Testis (tissue), 3 donors: ENCODE results near the gene ARSA. TPM values are rescaled to one million over a fixed set of nuclear protein-coding genes. Genes with fewer than 3 reads are reported as not detected.

Source experiments
- DNase-seq: peaks from one replicate; pipeline ENCODE4 v3.0.0-alpha.2; 2019
- H3K27ac ChIP-seq, 2 donors: fragments of 200-600 bp; sonication (generic); one replicate each; pipeline ENCODE4 v1.5.1; 2019
- H3K27me3 ChIP-seq: fragments of 200-600 bp; sonication (generic); one replicate; pipeline ENCODE4 v1.5.1; 2019
- H3K36me3 ChIP-seq: fragments of 200-600 bp; sonication (generic); one replicate; pipeline ENCODE4 v1.5.1; 2017; ENCODE audit warnings: low read depth; ENCODE audit errors: missing control alignments
- H3K4me1 ChIP-seq: fragments of 200-600 bp; sonication (generic); one replicate; pipeline ENCODE4 v1.5.1; 2019
- H3K4me3 ChIP-seq, 2 donors: fragments of 200-600 bp; sonication (generic); one replicate each; pipeline ENCODE4 v1.5.1; 2017 to 2019
- H3K9me3 ChIP-seq: fragments of 200-600 bp; sonication (generic); one replicate; pipeline ENCODE4 v1.5.1; 2017
- POLR2A ChIP-seq: fragments of 450-650 bp; IDR thresholded peaks from one replicate; pipeline ENCODE4 v1.6.1; 2017; ENCODE audit warnings: antibody characterized with exemption, mild to moderate bottlenecking, moderate library complexity
- WGBS, 2 donors: methylation state at CpG; one replicate each; pipeline ENCODE4 v1.1.5; 2018; 5-methylcytosine and 5-hydroxymethylcytosine counted together
- intact Hi-C: fragments of 100-400 bp; cut with DNase I; formaldehyde crosslinking; loops from one replicate; pipeline ENCODE4 v1.15.1; 2023; ENCODE audit warnings: low total_unique reads
- polyA plus RNA-seq: library from polyadenylated mRNA; stranded (reverse); fragments of 350-450 nt; fragmentation: Illumina TruSeq; extraction: RNeasy Lipid Tissue Mini Kit (QIAGEN cat#74804); gene quantifications from one replicate; pipeline ENCODE4 v1.2.3, GENCODE V29; 2014; ENCODE audit warnings: low read depth, low replicate concordance; ENCODE audit not compliant: insufficient read depth
- total RNA-seq, 2 donors: library from RNA; depleted of rRNA; stranded (reverse); fragments of >200 nt; gene quantifications; one replicate each; pipeline ENCODE4 v1.2.3, GENCODE V29; 2016
- TF ChIP-seq, protein P1 (sequence below), 3 experiments: fragments of 450-650 bp in 2 of 3; fragments of 200-600 bp in 1 of 3; sonication (generic) in 1 of 3; IDR thresholded peaks; one replicate each; pipeline ENCODE4 v1.5.1; 2016 to 2019; ENCODE audit warnings: antibody characterized with exemption in 3 of 3, mild to moderate bottlenecking in 2 of 3, moderate library complexity in 1 of 3

Gene ARSA
- total and polyA plus RNA-seq, 3 donors from 2014 or later: 60.9 to 95.9 (median 73.5) TPM

DNA sequence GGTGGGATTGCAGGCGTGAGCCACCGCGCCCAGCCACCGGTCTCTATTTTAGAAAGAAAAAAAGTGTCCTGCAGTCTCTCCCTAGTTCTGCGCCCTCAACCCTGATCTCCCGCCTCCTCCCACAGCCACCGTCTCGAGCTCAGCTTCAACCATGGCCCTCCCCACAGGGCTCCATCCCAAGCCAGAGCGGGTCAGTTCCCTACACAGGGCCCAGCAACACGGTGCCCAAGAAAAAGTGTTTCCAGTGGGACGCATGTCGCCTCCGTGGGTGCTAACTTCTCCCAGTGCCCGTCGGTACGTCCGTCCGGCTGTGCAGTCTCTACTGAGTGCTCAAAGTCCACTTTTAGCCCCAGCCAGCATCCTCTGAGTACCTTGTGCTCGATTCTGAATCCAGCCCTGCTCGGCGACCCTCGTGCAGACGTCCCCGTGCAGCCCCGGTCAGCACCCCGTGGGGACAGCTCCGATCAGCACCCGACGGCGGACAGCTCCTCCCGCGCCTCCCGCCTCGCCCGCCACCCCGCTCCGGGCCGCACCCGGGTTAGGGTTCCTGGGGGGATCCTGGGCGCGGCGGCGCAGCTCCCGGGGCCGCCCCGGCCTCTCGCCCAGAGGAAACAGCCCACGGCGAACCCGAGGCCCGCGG lies 28.0 kb downstream of the ARSA start:
- no peaks in the 10 kb centered on the region for H3K27me3 ChIP-seq
- no peaks in the 10 kb centered on the region for H3K36me3 ChIP-seq
- intact Hi-C loops: no loop called here
- WGBS, 2 donors: 12 to 37% methylated on average over 14 to 52 of the region's 52 CpGs
- DNase-seq: peak; percentile 70
- peak overlapping the region; percentile 20 to 44 for H3K4me3 ChIP-seq
- no peak overlapping the region for H3K27ac ChIP-seq
- H3K4me1 ChIP-seq: peaks cover 11% of the 10 kb centered on the region
- H3K9me3 ChIP-seq: no peaks in the 10 kb centered on the region
- TF ChIP-seq, protein P1, sequence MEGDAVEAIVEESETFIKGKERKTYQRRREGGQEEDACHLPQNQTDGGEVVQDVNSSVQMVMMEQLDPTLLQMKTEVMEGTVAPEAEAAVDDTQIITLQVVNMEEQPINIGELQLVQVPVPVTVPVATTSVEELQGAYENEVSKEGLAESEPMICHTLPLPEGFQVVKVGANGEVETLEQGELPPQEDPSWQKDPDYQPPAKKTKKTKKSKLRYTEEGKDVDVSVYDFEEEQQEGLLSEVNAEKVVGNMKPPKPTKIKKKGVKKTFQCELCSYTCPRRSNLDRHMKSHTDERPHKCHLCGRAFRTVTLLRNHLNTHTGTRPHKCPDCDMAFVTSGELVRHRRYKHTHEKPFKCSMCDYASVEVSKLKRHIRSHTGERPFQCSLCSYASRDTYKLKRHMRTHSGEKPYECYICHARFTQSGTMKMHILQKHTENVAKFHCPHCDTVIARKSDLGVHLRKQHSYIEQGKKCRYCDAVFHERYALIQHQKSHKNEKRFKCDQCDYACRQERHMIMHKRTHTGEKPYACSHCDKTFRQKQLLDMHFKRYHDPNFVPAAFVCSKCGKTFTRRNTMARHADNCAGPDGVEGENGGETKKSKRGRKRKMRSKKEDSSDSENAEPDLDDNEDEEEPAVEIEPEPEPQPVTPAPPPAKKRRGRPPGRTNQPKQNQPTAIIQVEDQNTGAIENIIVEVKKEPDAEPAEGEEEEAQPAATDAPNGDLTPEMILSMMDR (IDR thresholded peaks at IDR 0.05): no peak
- TF ChIP-seq POLR2A: no peak

DNA sequence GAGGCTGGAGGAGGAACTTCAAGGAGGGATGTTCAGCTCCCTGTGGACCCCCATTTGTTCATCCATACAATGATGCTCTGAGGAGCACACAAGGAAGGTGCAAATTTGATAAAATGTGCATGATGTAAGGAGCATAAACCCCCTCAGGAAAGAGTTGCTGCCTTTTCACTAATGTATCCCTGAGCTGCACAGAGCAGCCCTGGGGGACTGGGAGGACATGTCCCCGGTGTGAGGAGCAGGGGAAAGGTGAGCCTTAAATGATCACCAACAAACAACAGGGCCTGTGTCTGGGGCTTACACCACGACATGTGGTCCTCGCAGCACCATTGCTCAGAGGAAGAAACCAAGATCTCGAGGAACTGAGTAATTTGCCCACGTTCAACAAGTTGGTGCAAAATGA lies 30.9 kb downstream of the ARSA start:
- H3K4me1 ChIP-seq: peaks cover 11% of the 10 kb centered on the region
- no peaks in the 10 kb centered on the region for H3K36me3 ChIP-seq

DNA sequence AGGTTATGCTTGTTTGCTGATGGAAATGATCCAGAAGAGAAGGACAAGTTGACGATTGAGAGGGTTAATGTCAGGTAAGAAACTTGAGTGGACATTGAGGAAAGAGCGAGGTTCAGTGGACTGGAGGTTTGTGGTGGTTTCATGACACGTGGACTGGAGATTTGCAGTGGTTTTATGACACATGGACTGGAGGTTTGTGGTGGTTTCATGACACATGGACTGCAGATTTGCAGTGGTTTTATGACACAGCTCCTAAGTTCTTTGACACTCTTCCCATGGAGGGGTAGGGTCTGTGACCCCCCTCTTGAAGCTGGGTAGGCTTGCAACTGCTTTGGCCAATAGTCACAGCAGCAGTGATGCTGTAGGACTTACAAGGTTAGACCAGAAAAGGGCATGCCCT lies 32.8 kb downstream of the ARSA start:
- Histone ChIP-seq H3K9me3 (no peaks in the 10 kb centered on the region), H3K4me3 (no peak overlapping the region), H3K36me3 (no peaks in the 10 kb centered on the region), H3K27me3 (no peaks in the 10 kb centered on the region), H3K27ac (no peak overlapping the region), H3K4me1 (peaks cover 4% of the 10 kb centered on the region)
- no peak for DNase-seq
- TF ChIP-seq, protein P1 (IDR thresholded peaks at IDR 0.05): no peak
- TF ChIP-seq POLR2A: no peak
- 88 to 94% methylated on average over 3 of the region's 3 CpGs for WGBS, 2 donors
- intact Hi-C loops: no loop called here

More for the DNA sequence above, 30.9 kb downstream of the ARSA start:
- intact Hi-C loops: no loop called here
- Histone ChIP-seq H3K4me3 (no peak overlapping the region), H3K27ac (no peak overlapping the region), H3K9me3 (no peaks in the 10 kb centered on the region), H3K27me3 (no peaks in the 10 kb centered on the region)
- WGBS, 2 donors: 91 to 94% methylated on average over 5 of the region's 5 CpGs
- no peak for TF ChIP-seq POLR2A
- TF ChIP-seq, protein P1 (IDR thresholded peaks at IDR 0.05): no peak
- DNase-seq: no peak

DNA sequence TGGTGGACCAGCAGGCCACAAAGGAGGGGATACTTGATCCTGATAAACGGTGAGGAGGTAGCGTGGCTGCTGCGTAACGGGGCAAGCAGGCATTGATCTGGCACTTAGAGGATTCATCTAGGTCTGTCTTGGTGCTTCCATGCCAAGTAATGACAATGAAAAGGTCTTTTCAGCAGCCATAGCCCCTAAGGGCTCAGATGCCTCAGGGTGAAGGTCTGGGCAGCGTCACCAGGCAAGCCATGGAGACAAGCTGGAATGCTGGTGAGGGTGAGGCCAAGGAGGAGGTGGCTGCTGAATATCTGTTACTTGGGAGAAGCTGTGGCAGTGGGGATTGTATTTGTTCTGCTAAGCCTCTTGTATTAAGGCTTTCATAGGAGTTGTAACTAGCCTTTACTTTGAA lies 40.5 kb downstream of the ARSA start:
- WGBS, 2 donors: 94 to 96% methylated on average over 5 of the region's 5 CpGs
- intact Hi-C loops: no loop called here
- TF ChIP-seq POLR2A: no peak
- TF ChIP-seq, protein P1 (IDR thresholded peaks at IDR 0.05): no peak

DNA sequence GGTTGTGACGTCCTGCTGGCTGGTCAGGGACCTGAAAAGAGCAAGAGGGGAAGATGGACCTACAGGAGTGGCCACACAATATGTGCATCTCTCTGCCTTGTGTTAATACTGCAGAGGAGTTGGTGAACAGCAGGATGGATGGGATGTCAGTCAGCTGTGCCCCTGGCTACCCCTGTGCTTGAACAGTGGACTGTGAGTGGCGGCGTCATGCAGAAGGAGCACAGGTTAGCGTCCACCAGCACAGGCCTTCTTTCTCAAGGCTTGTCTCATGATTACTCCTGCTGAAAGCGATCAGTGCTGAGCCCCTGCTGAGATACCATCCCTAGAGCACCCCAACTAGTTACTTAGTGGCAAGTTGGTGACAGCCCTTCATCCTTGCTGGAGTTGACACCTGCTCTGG lies 41.5 kb downstream of the ARSA start:
- no peak overlapping the region for H3K27ac ChIP-seq
- H3K36me3 ChIP-seq: no peaks in the 10 kb centered on the region
- no peaks in the 10 kb centered on the region for H3K9me3 ChIP-seq
- H3K27me3 ChIP-seq: no peaks in the 10 kb centered on the region
- DNase-seq: no peak
- no peak overlapping the region for H3K4me3 ChIP-seq
- no peak for TF ChIP-seq POLR2A
- TF ChIP-seq, protein P1 (IDR thresholded peaks at IDR 0.05): no peak
- H3K4me1 ChIP-seq: peaks cover 11% of the 10 kb centered on the region
- WGBS, 2 donors: 72 to 92% methylated on average over 5 of the region's 5 CpGs
- intact Hi-C loops: no loop called here

More for the DNA sequence above, 40.5 kb downstream of the ARSA start:
- Histone ChIP-seq H3K4me3 (no peak overlapping the region), H3K9me3 (no peaks in the 10 kb centered on the region), H3K27ac (no peak overlapping the region), H3K4me1 (peaks cover 6% of the 10 kb centered on the region), H3K36me3 (no peaks in the 10 kb centered on the region), H3K27me3 (no peaks in the 10 kb centered on the region)
- no peak for DNase-seq
